ENCODE results near the gene ECHS1. TPM values are rescaled to one million over a fixed set of nuclear protein-coding genes. Genes with fewer than 3 reads are reported as not detected.
"Not testable (repeated sequence)": the region's sequence is repeated elsewhere in the genome, so short reads cannot be mapped to it uniquely, and the experiment has no call there.

ECHS1 gene
- total RNA-seq, 1 experiment from 2014 or later, result 156 TPM

- no peak for DNase-seq (ENCODE audit: low spot score)
Measured at GRCh38 chr10:133378251-133379096, 5.3 kb upstream of the ECHS1 start.

DNA sequence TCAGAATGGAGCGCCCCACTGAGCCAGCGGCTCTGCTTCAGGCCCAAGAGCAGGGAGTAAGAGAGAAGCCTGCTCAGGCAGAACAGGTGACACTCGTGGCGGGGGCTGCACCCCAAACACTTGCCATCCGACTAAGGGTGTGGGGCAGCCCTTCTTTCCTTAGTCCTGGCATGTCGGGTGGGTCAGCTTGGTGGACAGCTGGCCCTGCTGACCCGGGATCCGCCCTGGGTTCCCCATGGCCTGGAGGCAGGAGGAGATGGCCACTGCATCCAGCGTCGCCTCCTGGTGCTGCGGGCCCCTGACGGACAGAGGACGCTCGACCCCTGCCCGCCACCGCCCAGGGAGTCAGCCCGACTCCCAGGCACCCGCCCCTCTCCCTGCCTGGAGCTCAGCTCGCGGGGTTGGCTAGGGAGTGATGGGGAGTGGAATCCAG lies 4.7 kb upstream of the ECHS1 start:
- no peak for DNase-seq (ENCODE audit: low spot score)

GRCh38 chr10:133377025-133377817 lies 4.1 kb upstream of the ECHS1 start:
- no peak for DNase-seq (ENCODE audit: low spot score)

GRCh38 chr10:133376183-133376582 lies 3.0 kb upstream of the ECHS1 start:
- DNase-seq (ENCODE audit: low spot score), result not testable (repeated sequence)

DNA sequence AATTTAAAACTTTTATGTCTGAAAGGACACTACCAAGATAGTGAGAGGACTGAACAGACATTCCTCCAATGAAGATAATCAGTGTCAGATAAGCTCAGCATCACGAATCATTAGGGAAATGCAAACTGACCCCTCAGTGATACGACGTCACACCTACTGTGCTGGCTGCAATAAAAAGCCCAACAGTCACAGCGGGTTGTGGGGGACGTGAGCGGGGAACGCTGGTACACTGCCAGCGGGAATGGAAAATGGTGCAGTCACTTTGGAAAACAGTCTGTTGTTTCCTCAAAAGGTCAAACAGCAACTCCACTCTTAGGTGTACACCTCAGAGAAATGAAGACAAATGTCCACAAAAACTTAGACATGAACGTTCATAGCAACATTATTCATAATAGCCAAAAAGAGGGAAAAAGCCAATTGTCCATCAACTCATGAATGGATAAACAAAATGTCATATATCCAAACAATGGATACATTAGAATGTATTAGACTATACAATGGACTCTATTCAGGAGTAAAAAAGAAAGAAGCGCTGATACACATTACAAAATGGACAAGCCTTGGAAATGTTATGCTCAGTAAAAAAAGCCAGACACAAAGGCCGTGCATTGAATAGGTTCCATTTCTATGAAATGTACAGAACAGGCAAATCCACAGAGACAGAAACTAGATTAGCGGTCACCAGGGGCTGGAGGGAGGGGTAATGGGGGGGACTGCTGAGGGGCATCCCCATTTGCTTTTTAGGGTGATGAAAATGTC lies 2.4 kb upstream of the ECHS1 start:
- DNase-seq (ENCODE audit: low spot score), result no peak

DNA sequence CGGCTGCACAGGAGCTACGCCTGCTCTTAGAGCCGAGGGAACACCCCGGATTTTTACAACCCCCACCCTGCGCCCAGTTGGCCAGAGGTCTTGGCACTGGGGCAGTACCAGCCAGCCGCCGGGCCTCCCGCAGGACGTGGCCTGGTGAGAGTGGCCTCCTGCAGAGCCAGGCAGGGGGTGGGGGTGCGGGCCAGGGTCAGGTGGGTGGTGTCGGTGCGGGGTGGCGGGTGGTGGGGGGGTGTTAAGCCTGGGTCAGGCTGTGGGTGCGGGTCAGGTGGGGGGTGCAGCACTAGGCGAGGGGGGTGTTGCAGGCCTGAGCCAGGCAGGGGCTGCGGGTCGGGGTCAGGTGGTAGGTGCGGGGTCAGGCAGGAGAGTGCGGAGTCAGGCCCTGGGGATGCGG lies 647 bp downstream of the ECHS1 start:
- no peak for DNase-seq (ENCODE audit: low spot score)

GRCh38 chr10:133370030-133370786 lies 2.9 kb downstream of the ECHS1 start:
- DNase-seq (ENCODE audit: low spot score), result no peak

- no peak for DNase-seq (ENCODE audit: low spot score)
Measured at GRCh38 chr10:133368153-133368552, 5.0 kb downstream of the ECHS1 start.

- not testable (repeated sequence) for DNase-seq (ENCODE audit: low spot score)
Measured at GRCh38 chr10:133367461-133367860, 5.7 kb downstream of the ECHS1 start.

DNA sequence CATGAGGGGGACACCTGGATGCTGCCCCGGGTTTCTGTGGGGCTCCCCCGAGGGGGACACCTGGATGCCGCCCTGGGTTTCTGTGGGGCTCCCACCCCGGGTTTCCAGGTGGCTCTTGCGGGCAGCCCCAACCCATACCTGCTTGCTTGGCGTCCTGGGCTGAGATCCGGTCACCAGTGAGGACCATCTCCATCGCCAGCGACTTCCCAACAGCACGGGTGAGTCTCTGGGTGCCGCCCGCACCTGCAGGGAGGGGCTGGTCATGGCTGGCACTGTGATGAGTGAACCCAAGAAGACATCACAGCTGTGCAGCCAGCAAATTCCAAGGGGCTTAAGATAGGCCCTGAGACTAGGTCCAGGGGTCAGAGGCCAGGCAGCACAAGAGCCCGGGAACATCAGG lies 6.4 kb downstream of the ECHS1 start:
- no peak for DNase-seq (ENCODE audit: low spot score)

GRCh38 chr10:133366130-133366478 lies 7.0 kb downstream of the ECHS1 start:
- no peak for DNase-seq (ENCODE audit: low spot score)

- DNase-seq (ENCODE audit: low spot score), result no peak
Measured at GRCh38 chr10:133365461-133366129, 7.6 kb downstream of the ECHS1 start.

- DNase-seq (ENCODE audit: low spot score), result no peak
Measured at GRCh38 chr10:133364645-133365431, 8.3 kb downstream of the ECHS1 start.

DNA sequence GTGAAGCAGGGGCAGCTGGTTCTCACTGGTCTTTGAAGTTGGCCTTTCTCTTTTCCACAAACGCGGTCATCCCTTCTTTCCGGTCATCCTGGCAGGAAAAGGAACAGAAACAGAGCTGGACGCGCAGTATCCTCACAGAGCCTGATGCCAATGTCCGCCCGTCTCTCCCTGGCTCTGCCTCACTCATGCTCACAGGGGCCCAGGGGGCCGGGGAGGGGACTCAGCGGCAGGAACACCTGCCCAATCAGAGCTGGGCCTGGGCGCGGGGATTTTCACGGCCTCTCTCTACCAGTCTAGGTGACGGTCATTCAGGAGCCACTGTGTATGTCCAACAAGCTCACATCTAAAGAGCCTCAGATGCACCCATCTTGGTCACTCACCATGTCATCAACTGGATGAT lies 10.3 kb downstream of the ECHS1 start:
- no peak for DNase-seq (ENCODE audit: low spot score)

GRCh38 chr10:133361773-133362441 lies 11.2 kb downstream of the ECHS1 start:
- DNase-seq (ENCODE audit: low spot score), result no peak

DNA sequence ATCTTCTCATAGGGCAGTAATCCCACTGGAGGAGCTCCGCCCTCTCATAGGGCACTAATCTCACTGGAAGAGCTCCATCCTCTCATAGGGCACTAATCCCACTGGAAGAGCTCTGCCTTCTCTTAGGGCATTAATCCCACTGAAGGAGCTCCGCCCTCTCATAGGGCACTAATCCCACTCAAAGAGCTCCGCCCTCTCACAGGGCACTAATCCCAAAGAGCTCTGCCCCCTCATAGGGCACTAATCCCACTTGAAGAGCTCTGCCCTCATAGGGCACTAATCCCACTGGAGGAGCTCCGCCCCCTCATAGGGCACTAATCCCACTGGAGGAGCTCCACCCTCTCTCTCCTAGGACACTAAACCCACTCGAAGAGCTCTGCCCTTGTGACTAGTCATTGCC lies 11.9 kb downstream of the ECHS1 start:
- no peak for DNase-seq (ENCODE audit: low spot score)

- DNase-seq (ENCODE audit: low spot score), result no peak
Measured at GRCh38 chr10:133359972-133360610, 13.1 kb downstream of the ECHS1 start.

DNA sequence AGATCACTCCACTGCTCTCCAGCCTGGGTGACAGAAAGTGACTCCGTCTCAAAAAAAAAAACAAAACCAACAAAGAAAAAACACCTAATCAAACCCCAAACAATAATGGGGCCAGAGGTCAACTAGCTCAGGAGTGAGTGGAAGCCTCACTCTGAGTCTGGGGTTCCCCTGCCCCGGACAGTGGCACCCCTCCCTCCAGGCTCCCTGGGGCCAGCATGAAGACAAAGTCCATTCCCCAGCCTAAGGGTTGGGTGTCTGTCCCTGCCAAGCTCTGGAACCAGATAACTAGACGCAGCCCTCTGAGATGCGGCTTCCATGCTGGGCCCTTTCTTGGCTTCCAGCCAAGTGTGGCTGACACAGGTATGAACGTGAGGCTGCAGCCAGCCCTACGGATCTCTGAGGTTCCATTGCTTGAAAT lies 13.6 kb downstream of the ECHS1 start:
- no peak for DNase-seq (ENCODE audit: low spot score)

- DNase-seq (ENCODE audit: low spot score), result no peak
Measured at GRCh38 chr10:133358925-133359310, 14.2 kb downstream of the ECHS1 start.
